Aorta (tissue), 5 donors: ENCODE results near the gene RSRP1. TPM values are rescaled to one million over a fixed set of nuclear protein-coding genes. Genes with fewer than 3 reads are reported as not detected.
"Not testable (repeated sequence)": the region's sequence is repeated elsewhere in the genome, so short reads cannot be mapped to it uniquely, and the experiment has no call there.

Experiments
- ATAC-seq: fragments of 200-7000 bp; cut with Tn5 transposase; one replicate; pipeline ENCODE4 v1.9.1; 2022; ENCODE audit warnings: moderate library complexity; ENCODE audit not compliant: low FRiP score
- DNase-seq, 2 donors: peaks; one replicate each; pipeline ENCODE4 v3.0.0-alpha.2; 2020
- H3K27ac ChIP-seq, 2 donors: one replicate each; pipeline ENCODE4 v1.5.1; 2013; ENCODE audit warnings: low read length in 2 of 2, mild to moderate bottlenecking in 2 of 2, moderate library complexity in 2 of 2, control low read depth in 1 of 2, inconsistent platforms in 1 of 2, low read depth in 1 of 2
- H3K27me3 ChIP-seq, 2 donors: one replicate each; pipeline ENCODE4 v1.6.1; 2013; ENCODE audit warnings: control low read depth in 1 of 2, low read length in 1 of 2, mild to moderate bottlenecking in 1 of 2, moderate library complexity in 1 of 2; ENCODE audit not compliant: insufficient read depth in 2 of 2, control insufficient read depth in 1 of 2
- H3K36me3 ChIP-seq, 2 donors: one replicate each; pipeline ENCODE4 v1.6.1; 2013; ENCODE audit warnings: control low read depth in 1 of 2, low read length in 1 of 2, mild to moderate bottlenecking in 1 of 2; ENCODE audit not compliant: insufficient read depth in 2 of 2, control insufficient read depth in 1 of 2
- H3K4me1 ChIP-seq, 2 donors: one replicate each; pipeline ENCODE4 v1.6.1; 2013; ENCODE audit warnings: low read length in 2 of 2, control low read depth in 1 of 2, mild to moderate bottlenecking in 1 of 2, moderate library complexity in 1 of 2; ENCODE audit not compliant: insufficient read depth in 2 of 2, control insufficient read depth in 1 of 2
- H3K4me3 ChIP-seq, 2 donors: one replicate each; pipeline ENCODE4 v1.5.1; 2013; ENCODE audit warnings: low read length in 2 of 2, control low read depth in 1 of 2, mild to moderate bottlenecking in 1 of 2
- H3K9me3 ChIP-seq: one replicate; pipeline ENCODE4 v1.6.1; 2013; ENCODE audit warnings: mild to moderate bottlenecking, low read length; ENCODE audit not compliant: control insufficient read depth
- WGBS, 2 donors: extraction: QIAGEN DNeasy Blood & Tissue Kit; methylation state at CpG; one replicate each; pipeline ENCODE4 v1.1.7; 2013; 5-methylcytosine and 5-hydroxymethylcytosine counted together
- intact Hi-C, 2 donors: fragments of 100-400 bp; cut with DNase I; formaldehyde crosslinking; loops; one replicate each; pipeline versions ENCODE4 v1.14.2 to v1.15.0; 2022
- polyA plus RNA-seq, 2 donors: library from polyadenylated mRNA; stranded (reverse); fragments of 200-250 nt; gene quantifications; one replicate each; pipeline ENCODE4 v1.2.3, GENCODE V29; 2013
- total RNA-seq, 2 donors: library from RNA; stranded (reverse); fragmentation: NEBNext Ultra II Directional; extraction: Animal tissue kit (Norgen Biotek cat#: 25700); gene quantifications; one replicate each; pipeline ENCODE4 v1.2.1, GENCODE V29; 2021
- donor health status: healthy with polysubstance abuse.
- donor health status: Bipolar disorder and iron deficiency.
- donor health status: DM: no; HTN: no; CAD: no.
- donor health status: DM: no; HTN: no; CAD: no.
- donor health status: DM: yes; HTN: yes; CAD: no.

Gene RSRP1
- total and polyA plus RNA-seq, 4 donors, result 60.1 to 217 (median 137) TPM

GRCh38 chr1:25266554-25267287 lies 19.5 kb upstream of the RSRP1 start:
- ATAC-seq, result peak; percentile 84
- H3K4me3 ChIP-seq, result peak overlapping the region in 1 of 2 donors; percentile 62
- H3K27ac ChIP-seq, H3K4me1 ChIP-seq, DNase-seq, H3K9me3 ChIP-seq, H3K27me3 ChIP-seq, H3K36me3 ChIP-seq, intact Hi-C loops: not testable (repeated sequence)
- WGBS, 2 donors, result 0 to 1% methylated on average over 11 to 27 of the region's 45 CpGs

GRCh38 chr1:25260336-25260735 lies 13.1 kb upstream of the RSRP1 start:
- H3K9me3 ChIP-seq, H3K27me3 ChIP-seq, H3K4me1 ChIP-seq, DNase-seq, ATAC-seq, H3K27ac ChIP-seq, H3K36me3 ChIP-seq, H3K4me3 ChIP-seq, intact Hi-C loops: not testable (repeated sequence)
- 85 to 90% methylated on average over 3 of the region's 3 CpGs for WGBS, 2 donors

- intact Hi-C loops, H3K9me3 ChIP-seq: not testable (repeated sequence)
Observed at GRCh38 chr1:25259813-25260212, 12.6 kb upstream of the RSRP1 start.

GRCh38 chr1:25257196-25257595 lies 9.9 kb upstream of the RSRP1 start:
- intact Hi-C loops, result no loop called here
- 6 to 9% methylated on average over 1 of the region's 1 CpG for WGBS, 2 donors

More at GRCh38 chr1:25259813-25260212, 12.6 kb upstream of the RSRP1 start:
- 74 to 75% methylated on average over 7 of the region's 7 CpGs for WGBS, 2 donors
- ATAC-seq, H3K27me3 ChIP-seq, H3K4me3 ChIP-seq, H3K4me1 ChIP-seq, H3K36me3 ChIP-seq, DNase-seq, H3K27ac ChIP-seq: not testable (repeated sequence)

DNA sequence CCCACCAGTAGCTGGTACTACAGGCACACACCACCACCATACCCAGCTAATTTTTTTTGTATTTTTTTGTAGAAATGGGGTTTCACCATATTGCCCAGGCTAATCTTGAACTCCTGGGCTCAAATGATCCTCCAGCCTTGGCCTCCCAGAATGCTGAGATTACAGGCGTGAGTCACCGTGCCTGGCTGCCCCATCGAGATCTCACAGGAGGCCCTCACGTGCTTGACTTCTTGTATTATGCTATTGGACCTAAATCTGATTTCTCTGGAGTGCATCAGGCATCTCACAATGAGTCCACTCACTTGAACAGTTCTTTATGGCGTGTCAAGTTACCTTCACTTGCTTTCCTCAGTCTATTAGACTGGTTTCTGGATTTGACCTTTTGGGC lies 9.3 kb upstream of the RSRP1 start:
- intact Hi-C loops, result no loop called here
- ATAC-seq (no peak), DNase-seq (no peak)
- peaks cover 0 to 6% of the 10 kb centered on the region in 2 donors for H3K4me1 ChIP-seq
- peak overlapping the region in 1 of 2 donors; percentile 96 for H3K27ac ChIP-seq
- H3K27me3 ChIP-seq, result no peaks in the 10 kb centered on the region
- WGBS, 2 donors, result 38 to 43% methylated on average over 5 of the region's 5 CpGs
- no peaks in the 10 kb centered on the region for H3K9me3 ChIP-seq
- no peaks in the 10 kb centered on the region for H3K36me3 ChIP-seq
- H3K4me3 ChIP-seq, result no peak overlapping the region

More at GRCh38 chr1:25257196-25257595, 9.9 kb upstream of the RSRP1 start:
- ATAC-seq, result no peak
- H3K9me3 ChIP-seq, result no peaks in the 10 kb centered on the region
- H3K4me1 ChIP-seq, result peaks cover 0 to 6% of the 10 kb centered on the region in 2 donors
- no peak overlapping the region for H3K4me3 ChIP-seq
- no peak for DNase-seq
- H3K27me3 ChIP-seq, result no peaks in the 10 kb centered on the region
- H3K27ac ChIP-seq, result no peak overlapping the region
- H3K36me3 ChIP-seq, result no peaks in the 10 kb centered on the region

DNA sequence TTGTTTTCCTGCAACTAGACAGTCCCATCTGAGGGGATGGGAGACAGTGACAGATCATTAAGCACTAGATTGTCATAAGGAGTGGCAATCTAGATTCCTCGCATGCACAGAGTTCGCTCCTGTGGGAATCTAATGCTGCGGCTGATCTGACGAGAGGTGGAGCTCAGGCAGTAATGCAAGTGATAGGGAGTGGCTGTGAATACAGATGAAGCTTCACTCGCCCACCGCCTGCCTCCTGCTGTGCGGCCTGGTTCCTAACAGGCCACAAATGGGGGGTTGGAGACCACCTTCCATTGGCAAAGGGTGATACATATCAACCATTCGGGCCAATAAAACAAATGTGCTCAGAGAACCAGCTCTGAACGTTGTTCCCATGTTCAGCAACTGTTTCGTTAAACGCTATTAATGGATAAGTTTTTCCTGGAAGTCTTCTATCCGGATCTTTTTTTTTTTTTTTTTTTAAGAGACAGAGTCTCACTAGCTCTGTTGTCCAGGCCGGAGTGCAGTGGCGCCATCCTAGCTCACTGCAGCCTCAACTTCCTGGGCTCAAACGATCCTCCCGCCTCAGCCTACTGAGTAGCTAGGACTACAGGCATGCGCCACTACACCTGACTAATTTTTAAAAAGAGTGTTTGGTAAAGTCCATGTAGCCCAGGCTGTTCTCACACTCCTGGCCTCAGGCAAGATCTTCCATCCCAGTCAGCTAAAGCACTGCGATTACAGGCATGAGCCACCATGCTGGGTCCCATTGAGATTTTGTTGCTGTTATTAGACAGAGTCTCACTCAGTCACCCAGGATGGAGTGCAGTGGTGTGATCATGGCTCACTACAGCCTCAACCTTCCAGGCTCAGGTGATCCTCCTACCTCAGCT lies 8.7 kb upstream of the RSRP1 start:
- intact Hi-C loops, result no loop called here
- Histone ChIP-seq H3K4me3 (no peak overlapping the region), H3K36me3 (no peaks in the 10 kb centered on the region), H3K9me3 (no peaks in the 10 kb centered on the region), H3K27ac (peak overlapping the region in 1 of 2 donors; percentile 96), H3K4me1 (peaks cover 0 to 6% of the 10 kb centered on the region in 2 donors), H3K27me3 (no peaks in the 10 kb centered on the region)
- ATAC-seq, result no peak
- 77 to 91% methylated on average over 18 of the region's 18 CpGs for WGBS, 2 donors
- DNase-seq, result no peak

DNA sequence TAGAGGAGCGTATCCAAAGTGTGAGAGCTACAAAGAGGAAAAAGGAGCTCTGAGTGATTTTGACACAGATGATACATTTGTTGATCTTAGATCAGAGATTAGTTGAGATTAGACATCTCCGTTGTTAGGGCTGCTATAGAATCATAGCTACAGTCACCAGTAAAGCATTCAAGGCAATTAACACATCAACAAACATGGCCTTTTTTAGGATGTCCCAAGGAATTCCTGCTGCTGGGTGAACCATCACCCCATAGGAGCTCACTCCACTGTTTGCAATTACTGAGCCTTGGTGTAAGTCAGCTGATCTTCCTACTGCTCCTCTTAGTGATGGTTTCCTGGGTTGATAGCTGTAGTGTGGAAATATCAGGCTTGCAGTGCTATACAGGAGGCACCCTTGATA lies 6.7 kb upstream of the RSRP1 start:
- Histone ChIP-seq H3K27ac (peak overlapping the region in 1 of 2 donors; percentile 10), H3K36me3 (no peaks in the 10 kb centered on the region), H3K9me3 (no peaks in the 10 kb centered on the region), H3K4me3 (no peak overlapping the region), H3K4me1 (peaks cover 0 to 6% of the 10 kb centered on the region in 2 donors), H3K27me3 (no peaks in the 10 kb centered on the region)
- ATAC-seq (no peak), DNase-seq (no peak)
- intact Hi-C loops, result no loop called here
- 79 to 87% methylated on average over 2 of the region's 2 CpGs for WGBS, 2 donors

- Histone ChIP-seq H3K4me3 (peak overlapping the region; percentile 1 to 27), H3K27ac (peak overlapping the region in 1 of 2 donors; percentile 76), H3K4me1 (no peaks in the 10 kb centered on the region), H3K36me3 (peaks cover 0 to 3% of the 10 kb centered on the region in 2 donors), H3K9me3 (no peaks in the 10 kb centered on the region), H3K27me3 (no peaks in the 10 kb centered on the region)
- intact Hi-C loops, result loop anchor here in 1 of 2 donors (2.0 to 5.0 kb wide), 2 partner anchors 91 to 569 kb away; partner anchors contain the start of genes MTFR1L and TMEM50A
- 23% methylated on average over 24 to 30 of the region's 30 CpGs for WGBS, 2 donors
- ATAC-seq (no peak), DNase-seq (no peak)
Observed at GRCh38 chr1:25247829-25248754, 838 bp upstream of the RSRP1 start.
